ENCODE measurements around the gene ERAL1. TPM values are rescaled to one million over a fixed set of nuclear protein-coding genes. Genes with fewer than 3 reads are reported as not detected.

The ERAL1 gene
- total and polyA plus RNA-seq, 2 of the 8 experiments (the other 6 are each of a cell fraction or from before 2014, with no cell fraction given): 67.8 to 122 TPM

GRCh38 chr17:28880572-28880945 is 25.7 kb downstream of the ERAL1 start:
- Histone ChIP-seq H4K8ac (ENCODE audit: extremely low read depth, insufficient read depth, low read length) (no peak overlapping the region; the same call in 1 of the 2 replicates), H3K4me1 (replicated peaks in 1 of 4; ENCODE audit: control insufficient read depth in 3 of 4, insufficient read depth in 4 of 4, low read length in 3 of 4) (no peaks in the 10 kb centered on the region; a peak in 3 of 7 replicates), H3K36me3 (ENCODE audit: control insufficient read depth in 2 of 4, insufficient read depth in 4 of 4, low read length in 3 of 4) (peaks cover 9 to 34% (median 24%) of the 10 kb centered on the region in 4 experiments; a peak in 6 of 8 replicates), H4K20me1 (replicated peaks in 1 of 2; ENCODE audit: control insufficient read depth in 1 of 2, insufficient read depth in 2 of 2, low read length in 2 of 2) (peaks cover 0 to 4% of the 10 kb centered on the region in 2 experiments), H3K4ac (replicated peaks; ENCODE audit: insufficient read length, low read depth, low read length) (no peak overlapping the region), H3K14ac (ENCODE audit: insufficient read length) (no peak overlapping the region), H2BK12ac (ENCODE audit: low read depth, low read length) (no peak overlapping the region), H3K27ac (ENCODE audit: low read depth, low read length) (no peak overlapping the region), H2BK15ac (ENCODE audit: low read length) (no peak overlapping the region), H3K27me3 (replicated peaks in 1 of 4; ENCODE audit: control insufficient read depth in 3 of 4, extremely low read depth in 1 of 4, insufficient read depth in 3 of 4, low read length in 3 of 4) (no peaks in the 10 kb centered on the region; a peak in 1 of 7 replicates), H2BK5ac (ENCODE audit: low read depth, low read length) (no peak overlapping the region), H2AK5ac (ENCODE audit: low read depth, low read length) (no peak overlapping the region), H3K23ac (ENCODE audit: insufficient read length) (no peak overlapping the region), H4K91ac (replicated peaks; ENCODE audit: insufficient read length, low read length) (no peak overlapping the region), H3K9me3 (ENCODE audit: insufficient read depth in 2 of 2, low read depth in 1 of 2, low read length in 1 of 2) (no peaks in the 10 kb centered on the region), H2BK120ac (replicated peaks; ENCODE audit: low read depth, low read length) (no peak overlapping the region), H3K23me2 (ENCODE audit: low read depth, low read length) (no peaks in the 10 kb centered on the region), H3K79me2 (ENCODE audit: control insufficient read depth in 1 of 2, insufficient read depth in 2 of 2, low read length in 2 of 2) (no peaks in the 10 kb centered on the region), H3K79me1 (ENCODE audit: low read depth, low read length) (no peaks in the 10 kb centered on the region; the same call in 1 of the 2 replicates), H3K9ac (replicated peaks in 1 of 4; ENCODE audit: extremely low read depth in 1 of 4, low read depth in 3 of 4, low read length in 3 of 4) (no peak overlapping the region), H3K56ac (replicated peaks; ENCODE audit: insufficient read length, low read depth, low read length) (no peak overlapping the region), H3K4me2 (ENCODE audit: insufficient read depth in 1 of 2, low read depth in 2 of 2, low read length in 2 of 2) (no peak overlapping the region), H4K5ac (ENCODE audit: insufficient read length, low read depth, low read length) (no peak overlapping the region), H2AFZ (ENCODE audit: low read length) (no peak overlapping the region), H3K4me3 (ENCODE audit: extremely low read depth in 1 of 4, insufficient read depth in 2 of 4, low read depth in 3 of 4, low read length in 4 of 4) (no peak overlapping the region), H3K18ac (ENCODE audit: extremely low read depth, low read length) (no peak overlapping the region), H2BK20ac (ENCODE audit: low read length) (no peak overlapping the region)
- DNase-seq (ENCODE audit: low read depth in 1 of 2, low spot score in 2 of 2): no peak
- CTCF ChIA-PET (ENCODE audit: partially characterized antibody): interaction anchor here (0.6 to 5.7 kb wide), 14 partner anchors 10 to 153 kb away, joined by 3 to 73 read pairs (median 8); partner anchors contain the start of genes FLOT2 and TLCD1
- POLR2A ChIA-PET (ENCODE audit: partially characterized antibody): interaction anchor here (0.6 to 1.9 kb wide), 2 partner anchors 10 to 164 kb away, joined by 4 to 6 read pairs; no protein-coding TSS in a partner anchor
- no peak for FAIRE-seq
- no peak for TF ChIP-seq TAF7 (optimal IDR thresholded peaks at IDR 0.05; ENCODE audit: borderline replicate concordance, low read depth, low read length)
- WGBS, 2 experiments (ENCODE audit: extremely low coverage in 1 of 2, insufficient coverage in 1 of 2, insufficient read length in 1 of 2, insufficient replicate concordance in 2 of 2, low coverage in 1 of 2, low lambda C conversion rate in 2 of 2, missing lambda C conversion rate in 1 of 2): 96% methylated on average over 10 of the region's 10 CpGs; no CpG with 5 or more reads in 1 of the 2 experiments

Measured in H1 (cell line).